ENCODE results near the gene MED12L.
"Not testable (repeated sequence)": the region's sequence is repeated elsewhere in the genome, so short reads cannot be mapped to it uniquely, and the experiment has no call there.

The MED12L gene

DNA sequence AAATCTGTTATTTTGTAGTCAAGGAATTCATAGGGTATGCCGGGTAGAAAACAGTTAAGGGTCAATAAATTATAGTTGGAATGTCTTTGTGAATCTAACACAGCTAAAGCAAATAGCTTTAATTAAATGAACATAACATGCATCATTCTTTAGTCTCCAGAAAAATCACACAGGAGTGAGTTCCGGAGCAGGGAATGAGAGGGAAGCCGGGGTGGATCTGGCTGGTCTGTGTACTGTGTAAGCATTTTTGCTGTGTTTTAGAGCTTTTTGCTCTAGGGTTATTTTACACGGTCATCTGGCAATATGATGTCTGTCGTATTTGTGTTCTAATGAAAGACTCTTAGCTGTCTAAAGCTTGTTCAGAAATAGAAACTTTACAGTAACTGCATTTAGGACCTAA is 57.5 kb downstream of the MED12L start:
- no peak for DNase-seq (ENCODE audit: low read depth, low spot score)

DNA sequence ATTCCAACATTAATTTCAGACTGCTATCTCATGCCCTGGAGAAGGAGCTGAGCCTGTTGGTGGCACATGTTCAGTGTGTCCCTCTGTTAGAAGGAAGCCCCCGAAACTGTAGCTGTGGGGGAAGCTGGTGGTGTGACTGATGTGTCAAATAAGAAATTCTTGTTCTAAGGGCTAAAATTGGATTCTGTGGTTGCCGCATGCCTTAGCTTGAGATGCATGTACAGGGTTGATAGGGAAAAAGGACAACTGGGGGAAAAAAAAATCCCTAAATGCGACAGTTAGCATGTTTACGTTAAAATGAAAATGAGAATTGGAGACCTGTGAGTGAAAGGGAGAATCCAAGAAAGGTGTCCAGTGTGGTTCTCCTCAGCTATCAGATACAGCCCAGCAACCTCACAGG is 58.6 kb downstream of the MED12L start:
- no peak for DNase-seq (ENCODE audit: low read depth, low spot score)

DNA sequence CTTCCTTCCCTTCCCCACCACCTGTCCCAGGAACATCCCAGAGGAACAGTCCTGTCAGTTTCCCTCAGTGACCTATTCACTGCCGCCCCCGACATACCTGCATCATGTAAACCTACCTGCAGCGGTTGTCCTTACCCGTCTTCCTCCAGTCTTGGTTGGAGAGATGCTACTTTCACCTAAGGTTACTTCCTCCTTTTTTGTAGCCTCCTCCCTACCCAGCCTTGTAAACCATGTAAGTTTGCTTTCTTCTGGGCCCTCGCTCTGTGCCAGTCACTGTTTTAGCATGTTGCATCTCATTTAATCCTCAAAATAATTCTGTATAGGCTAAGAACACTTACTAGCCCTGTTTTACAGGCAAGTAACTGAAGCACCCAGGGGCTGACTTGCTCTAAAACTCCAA is 59.3 kb downstream of the MED12L start:
- DNase-seq (ENCODE audit: low read depth, low spot score) = no peak

DNA sequence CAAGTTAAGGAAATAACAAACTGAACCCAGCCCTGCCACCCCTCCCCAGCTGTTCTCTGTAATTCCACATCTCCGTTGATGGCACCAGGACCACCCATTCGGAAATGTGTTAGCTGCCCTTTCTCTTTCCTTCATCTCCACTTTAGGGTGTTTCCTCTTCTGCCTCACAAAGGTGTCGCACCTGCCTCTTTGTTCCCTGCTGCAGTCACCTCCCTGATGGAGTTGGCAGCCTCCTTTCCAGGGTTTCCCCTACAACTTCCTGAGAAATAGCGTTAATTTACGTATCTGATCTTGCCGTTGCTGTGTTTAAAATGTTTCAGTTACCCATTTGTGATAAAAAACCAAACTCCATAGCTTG is 60.2 kb downstream of the MED12L start:
- no peak for DNase-seq (ENCODE audit: low read depth, low spot score)

DNA sequence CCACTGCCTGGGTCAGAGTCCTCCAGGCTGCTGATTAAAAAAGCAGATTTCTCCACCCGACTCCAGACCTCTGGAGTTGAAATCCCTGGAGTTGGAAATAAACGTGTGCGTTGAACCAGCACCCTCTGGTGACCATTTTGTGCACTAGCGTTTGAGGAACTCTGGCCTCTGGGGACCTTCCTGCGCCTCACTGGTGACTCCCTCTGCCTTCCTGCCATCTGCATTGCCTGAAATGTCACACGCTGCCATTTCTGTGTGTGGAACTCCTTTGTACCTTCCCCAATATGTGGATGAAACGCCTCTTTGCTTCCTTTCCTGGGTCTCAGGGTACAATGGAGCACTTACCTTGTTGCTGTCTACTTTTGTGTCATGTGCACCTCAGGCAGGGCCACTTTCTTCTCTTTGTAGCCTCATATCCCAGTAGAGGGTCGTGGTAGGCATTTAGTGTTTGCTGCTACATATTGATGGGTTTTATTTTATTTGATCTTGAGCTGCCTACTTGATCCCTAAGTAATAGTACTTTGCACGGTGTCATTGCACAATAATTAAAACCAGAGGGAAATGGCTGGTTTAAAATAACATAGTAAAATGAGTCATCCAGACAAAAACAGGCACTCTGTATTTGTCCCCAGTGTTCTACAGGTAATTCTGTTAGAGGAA is 60.7 kb downstream of the MED12L start:
- no peak for DNase-seq (ENCODE audit: low read depth, low spot score)

DNA sequence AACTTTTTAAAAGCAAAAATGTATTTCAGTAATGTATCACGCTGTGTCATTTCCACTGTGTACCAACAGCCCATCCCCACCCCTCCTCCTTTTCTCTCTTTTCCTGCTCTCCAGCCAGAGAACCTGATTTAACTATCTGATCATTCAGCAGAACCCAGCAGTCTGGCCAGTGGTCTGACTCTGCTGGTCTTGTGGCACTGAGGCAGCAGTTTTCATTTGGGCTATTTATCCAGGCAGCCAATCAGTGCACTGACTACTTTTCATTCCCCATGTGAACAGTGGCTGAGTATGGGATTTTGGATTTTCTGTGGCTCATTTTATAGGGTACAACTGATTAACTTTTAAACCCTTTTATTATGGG is 61.2 kb downstream of the MED12L start:
- no peak for DNase-seq (ENCODE audit: low read depth, low spot score)

DNA sequence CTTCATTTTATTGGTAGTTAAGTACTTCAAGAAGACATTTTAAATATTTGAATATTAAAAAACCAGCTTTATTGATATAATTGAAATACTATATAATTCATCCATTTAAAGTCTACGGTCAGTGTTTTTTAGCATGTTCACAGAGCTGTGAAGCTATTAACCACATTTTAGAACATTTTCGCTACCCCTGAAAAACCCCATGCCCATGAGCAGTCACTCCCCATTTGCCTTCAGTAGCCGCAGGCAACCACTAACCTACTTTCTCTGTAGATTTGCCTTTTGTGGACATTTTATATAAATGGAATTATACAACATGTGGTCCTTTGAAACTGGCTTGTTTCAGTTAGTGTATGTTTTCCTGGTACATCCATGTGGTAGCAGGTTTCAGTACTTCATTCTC is 61.8 kb downstream of the MED12L start:
- DNase-seq (ENCODE audit: low read depth, low spot score) = no peak

DNA sequence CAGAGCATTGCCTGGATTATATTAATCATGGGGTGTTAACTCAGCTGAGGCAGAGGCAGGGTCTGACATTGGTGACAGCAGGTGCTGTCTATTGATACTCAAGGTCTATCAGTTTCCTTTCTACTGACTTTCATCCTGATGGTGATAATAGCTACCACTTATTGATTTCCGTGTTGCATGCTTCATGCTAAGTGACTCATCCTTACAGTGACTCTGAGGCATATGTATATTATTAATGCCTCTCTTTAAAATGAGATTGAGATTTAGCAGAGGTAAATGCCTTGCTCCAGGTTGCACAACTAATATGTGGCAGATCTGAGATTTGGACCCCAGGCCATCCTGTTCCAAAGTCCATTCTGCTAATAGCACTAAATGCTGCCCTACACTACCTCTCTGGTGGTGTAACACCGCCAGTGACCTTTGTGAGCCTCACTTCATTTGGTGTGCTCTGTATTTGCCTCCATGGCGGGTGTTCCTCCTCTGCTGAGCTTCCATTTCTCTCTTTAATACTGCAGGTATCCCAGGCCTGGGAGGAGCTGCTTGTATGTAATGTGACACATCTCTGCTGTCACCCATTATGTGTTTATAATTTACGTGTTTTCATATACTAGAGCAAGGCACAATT is 67.1 kb downstream of the MED12L start:
- DNase-seq (ENCODE audit: low read depth, low spot score) = no peak

DNA sequence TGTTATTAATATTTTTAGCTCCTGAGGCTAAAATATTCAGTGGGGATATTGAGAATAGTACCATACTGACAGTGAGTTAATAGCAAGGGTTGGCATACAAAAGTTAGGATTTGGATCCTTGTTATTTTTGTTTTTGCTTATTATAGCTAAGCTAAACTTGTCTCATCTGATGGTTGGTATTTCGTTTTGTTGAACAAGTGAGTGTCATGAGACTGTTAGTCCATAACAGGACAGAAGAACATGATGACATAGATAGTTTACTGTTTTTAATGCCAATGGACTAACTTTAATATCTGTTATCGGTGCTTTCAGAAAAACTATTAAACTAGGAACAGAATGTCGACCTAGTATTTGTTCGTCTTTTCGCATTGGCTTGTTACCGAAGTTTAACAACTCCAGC is 69.1 kb downstream of the MED12L start:
- no peak for DNase-seq (ENCODE audit: low read depth, low spot score)

DNA sequence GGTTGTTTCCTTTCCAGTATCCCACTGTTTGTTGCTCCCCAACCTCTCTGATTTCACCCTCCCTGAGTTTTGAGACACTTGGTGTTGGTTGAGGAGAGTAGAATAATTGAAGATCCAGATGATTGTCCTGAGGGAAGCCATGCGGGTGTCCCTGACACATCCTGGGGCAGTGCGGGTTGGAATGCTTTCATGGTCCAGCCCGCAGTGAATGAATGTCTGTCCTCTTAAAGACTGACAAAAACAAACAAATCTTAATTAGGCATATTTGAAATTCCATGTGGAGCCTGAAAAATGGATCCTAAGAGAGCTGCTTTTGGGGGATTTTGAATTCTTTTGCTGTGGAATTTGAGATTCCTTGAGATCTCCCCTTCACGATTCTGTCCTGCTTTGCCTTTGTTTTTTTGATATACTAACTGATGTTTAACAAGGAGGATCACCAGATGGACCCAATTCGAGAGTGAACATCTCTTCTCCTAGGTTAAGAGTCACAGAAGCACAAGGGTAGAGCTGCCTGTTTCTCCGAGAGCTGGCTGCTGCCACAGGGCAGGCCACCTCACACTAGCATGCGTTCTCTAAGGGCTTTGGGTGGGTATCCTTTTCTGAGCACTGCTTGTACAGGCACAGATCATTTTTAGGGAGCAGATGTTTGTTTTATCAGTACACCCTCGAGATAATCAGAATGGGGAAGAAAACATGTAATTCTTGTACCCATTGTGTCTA is 70.1 kb downstream of the MED12L start:
- no peak for DNase-seq (ENCODE audit: low read depth, low spot score)

DNA sequence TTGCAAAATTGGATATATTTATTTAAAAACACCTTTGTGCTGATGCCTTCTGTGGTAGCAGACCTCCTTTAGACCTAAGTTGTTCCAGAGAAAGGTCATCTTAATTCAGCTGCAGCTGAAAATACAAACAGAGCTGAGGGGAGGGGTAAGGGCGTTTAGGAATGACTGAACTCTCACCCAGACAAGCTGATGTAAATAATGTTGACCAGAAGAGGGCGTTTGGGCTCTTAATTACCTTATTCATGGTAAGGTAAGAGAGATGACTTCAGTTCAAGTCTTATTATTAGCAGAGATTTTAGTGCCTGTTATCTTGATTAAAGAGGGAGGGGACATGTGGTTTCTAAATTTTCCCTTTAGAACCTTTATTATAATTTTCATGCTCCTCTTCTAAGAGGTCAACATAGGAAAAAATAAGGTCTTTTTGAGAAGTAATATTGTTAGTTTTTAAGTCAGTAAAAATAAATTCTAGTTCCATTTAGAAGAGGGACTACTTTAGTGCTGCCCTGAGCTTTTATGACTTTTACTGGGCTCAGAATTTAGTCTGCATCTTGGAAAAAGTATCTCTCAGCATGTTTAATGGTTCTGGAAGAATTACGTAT is 71.3 kb downstream of the MED12L start:
- no peak for DNase-seq (ENCODE audit: low read depth, low spot score)

DNA sequence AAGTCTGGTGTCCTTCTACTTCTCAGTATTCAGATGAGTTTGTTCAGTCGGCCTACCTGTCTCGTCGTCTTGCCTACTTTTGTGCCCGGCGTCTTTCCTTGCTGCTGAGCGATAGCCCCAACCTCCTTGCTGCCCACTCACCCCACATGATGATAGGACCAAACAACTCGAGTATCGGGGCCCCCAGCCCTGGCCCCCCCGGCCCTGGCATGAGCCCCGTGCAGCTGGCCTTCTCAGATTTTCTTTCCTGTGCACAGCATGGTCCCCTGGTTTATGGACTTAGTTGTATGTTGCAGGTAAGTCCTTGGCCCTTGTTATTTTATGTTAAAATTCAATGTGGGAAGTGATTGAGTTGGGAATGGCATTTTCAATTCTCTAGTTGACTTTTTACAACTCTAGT is 74.3 kb downstream of the MED12L start:
- DNase-seq (ENCODE audit: low read depth, low spot score) = no peak

DNA sequence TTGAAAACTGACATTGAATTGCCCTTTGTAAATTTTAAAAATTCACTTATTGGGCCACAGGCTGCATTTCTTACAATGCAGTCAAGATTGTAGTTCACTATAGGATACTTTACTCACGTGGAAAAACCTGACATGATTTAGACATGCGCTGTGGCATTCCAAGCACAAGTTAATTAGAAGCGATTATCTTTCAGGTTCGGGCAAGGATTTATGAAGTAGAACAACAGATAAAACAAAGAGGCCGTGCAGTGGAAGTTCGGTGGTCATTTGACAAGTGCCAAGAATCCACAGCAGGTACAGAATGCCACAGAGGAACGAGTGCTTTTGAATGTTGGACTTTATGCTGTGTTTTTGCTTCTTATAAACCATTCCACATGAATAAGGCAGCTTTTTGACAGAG is 79.8 kb downstream of the MED12L start:
- no peak for DNase-seq (ENCODE audit: low read depth, low spot score)

DNA sequence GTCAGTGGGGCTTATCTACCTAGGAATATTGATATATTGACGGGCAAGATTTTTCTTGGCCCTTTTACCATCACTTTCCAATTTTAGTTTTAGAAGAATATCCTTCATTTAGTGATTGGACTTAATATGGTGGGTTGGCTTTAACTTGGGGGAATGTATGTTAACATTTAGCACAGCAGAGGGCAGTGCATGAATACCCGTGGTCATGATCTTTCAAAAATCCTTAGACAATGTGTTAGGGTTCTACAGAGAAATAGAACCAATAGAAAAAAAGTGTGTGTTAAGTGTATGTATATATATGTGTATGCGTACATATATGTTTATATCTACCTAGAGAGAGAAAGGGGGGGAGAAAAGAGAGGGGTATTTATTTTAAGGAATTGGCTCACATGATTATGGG is 80.7 kb downstream of the MED12L start:
- no peak for DNase-seq (ENCODE audit: low read depth, low spot score)

DNA sequence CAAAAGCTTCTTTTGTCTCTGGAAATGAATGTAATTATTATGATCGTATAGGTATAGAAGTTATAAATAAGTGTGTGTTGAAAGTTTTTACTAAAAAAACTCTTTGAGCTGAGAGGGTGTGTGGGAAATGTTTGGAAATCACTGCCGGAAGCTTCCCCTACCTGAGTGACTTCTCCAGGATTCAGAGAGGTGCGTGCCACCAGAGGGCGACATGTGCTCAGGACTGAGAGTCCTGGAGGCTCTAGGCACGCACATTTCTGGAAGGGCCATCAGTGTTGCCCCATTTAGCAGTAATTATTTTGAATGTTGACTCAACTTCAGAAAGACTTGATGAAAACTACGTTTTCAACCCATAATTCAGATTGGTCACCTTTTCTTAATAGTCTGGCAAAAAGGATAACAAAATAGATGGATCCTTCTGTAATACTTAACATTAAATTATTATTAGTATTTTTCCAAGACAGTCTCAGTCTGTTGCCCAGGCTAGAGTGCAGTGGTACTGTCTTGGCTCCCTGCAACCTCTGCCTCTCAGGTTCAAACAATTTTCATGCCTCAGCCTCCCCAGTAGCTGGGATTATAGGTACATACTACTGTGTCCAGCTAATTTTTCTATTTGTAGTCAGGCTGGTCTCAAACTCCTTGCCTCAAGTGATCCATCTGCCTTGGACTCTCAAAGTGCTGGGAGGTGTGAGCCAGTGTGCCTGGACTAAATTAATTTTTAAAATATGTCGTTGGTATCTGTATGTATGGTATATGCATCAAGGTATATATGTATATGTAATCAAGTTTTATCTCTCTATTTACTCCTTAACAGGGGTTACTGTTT is 83.0 kb downstream of the MED12L start:
- peak; percentile 59 for DNase-seq (ENCODE audit: low read depth, low spot score)

DNA sequence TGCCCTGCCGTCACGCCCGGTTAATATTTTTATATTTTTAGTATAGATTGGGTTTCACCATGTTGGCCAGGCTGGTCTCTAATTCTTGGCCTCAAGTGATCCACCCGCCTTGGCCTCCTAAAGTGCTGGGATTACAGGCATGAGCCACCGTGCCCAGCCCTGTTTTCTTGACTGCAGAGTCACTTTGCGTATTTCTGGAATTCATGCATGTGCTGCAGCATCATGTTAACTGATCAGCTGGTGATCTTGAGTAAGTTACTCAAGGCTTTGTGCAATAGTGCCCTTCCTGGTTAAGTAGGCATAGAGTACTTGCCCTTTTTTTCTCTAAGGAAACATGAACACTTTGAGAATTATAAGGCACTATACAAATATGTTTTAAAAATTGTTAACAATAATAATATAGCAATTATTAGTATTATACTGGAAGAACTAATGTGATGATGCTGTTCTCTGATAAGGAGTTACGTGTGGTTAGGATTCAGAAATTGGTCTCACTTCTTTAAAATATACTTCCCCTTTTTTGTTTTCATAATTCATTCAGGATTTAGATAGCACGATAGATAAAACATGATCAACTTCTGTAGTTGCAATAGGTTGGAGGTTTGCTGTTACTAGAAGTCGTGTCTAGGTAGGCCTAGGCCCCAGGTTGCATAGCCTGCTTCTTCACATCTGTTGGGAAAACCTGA is 83.9 kb downstream of the MED12L start:
- no peak for DNase-seq (ENCODE audit: low read depth, low spot score)

DNA sequence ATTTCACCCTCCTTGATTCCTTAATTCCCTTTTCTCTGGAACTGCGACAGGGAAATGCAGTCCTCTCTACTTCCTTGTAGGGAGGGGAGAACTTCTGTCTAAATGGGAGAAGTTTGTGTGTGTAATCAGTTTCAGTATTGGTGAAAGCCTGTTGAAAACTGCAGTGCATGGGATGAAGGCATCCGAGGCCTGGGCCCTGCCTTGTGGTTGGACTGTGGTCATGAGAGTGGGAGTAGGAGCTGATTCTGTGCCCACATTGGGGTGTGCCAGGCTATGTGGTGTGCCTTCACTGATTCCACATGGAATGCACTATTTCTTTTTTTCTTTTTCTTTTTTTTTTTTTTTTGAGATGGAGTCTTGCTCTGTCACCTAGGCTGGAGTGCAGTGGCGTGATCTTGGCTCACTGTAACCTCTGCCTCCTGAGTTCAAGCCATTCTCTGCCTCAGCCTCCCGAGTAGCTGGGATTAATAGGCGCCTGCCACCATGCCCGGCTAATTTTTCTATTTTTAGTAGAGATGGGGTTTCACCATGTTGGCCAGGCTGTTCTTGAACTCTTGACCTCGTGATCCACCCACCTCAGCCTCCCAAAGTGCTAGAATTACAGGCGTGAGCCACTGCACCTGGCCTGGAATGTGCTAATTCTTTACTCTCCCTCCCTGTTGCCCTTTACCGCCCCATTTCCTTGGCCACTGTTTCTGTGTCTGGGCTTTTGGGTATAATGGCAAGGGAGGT is 84.7 kb downstream of the MED12L start:
- not testable (repeated sequence) for DNase-seq (ENCODE audit: low read depth, low spot score)

DNA sequence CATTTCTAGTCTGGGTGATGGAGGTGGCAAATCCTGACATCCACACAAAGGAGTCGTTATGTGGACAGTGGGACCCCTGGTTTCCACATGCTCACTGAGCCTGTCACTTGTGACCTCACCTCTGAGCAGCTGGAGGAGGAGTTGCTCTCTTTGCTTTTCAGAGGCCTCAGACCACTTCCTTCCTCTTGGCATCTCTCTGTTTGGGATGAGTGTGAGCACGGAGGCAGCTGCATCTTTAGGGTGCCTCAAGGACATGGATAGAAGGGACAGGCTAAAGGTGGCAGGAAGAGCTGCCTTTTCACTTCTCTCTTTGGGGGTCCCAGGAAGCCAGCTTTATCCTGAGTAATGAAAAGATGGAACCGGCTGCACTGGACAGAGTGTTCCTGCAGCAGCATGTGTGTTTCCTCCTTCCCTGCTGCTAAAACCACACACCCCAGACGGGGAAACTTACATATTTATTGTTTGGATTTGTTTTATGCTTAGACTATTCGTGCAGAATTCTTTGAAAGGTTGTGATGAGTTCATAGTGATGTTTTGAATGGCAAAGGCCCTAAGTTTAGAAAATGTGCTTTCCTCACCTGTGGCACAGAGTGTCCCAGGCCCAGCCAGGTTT is 85.8 kb downstream of the MED12L start:
- DNase-seq (ENCODE audit: low read depth, low spot score) = no peak

DNA sequence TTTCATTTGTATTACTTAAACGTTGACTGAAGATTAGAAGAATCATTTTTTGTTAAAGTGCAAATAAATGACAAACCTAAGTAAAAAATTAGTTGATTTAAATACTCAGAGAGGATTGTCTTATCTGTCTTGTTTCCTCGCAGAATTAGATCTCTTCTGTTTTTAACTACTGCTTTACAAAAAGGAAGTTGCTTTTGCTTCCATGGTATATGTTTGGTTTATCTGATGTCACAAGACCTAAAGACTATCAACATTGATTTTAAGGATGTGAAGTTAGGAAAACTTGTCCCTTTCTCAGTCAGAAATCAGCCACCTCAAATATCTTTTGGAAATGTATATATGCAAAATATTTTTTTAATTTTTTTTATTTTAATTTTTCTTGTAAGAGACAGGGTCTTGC is 88.9 kb downstream of the MED12L start:
- no peak for DNase-seq (ENCODE audit: low read depth, low spot score)

DNA sequence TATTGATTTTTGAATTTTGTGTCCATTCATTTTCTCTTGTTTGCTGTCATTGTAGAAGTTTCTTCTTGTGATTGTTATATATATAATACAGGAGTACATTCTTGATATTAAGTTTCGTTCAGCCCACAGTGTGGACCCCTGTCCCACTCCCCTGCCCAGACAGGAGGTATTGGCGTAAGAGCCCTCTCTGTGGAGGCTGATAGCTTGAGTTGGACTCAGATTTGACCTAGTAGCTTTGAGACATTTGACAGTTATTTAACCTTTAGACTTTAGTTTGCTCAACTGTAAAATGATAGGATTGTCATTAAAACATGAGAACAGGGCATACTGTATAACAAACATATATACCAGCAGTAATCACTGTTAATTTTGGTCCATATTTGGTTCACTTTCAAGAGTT is 90.5 kb downstream of the MED12L start:
- no peak for DNase-seq (ENCODE audit: low read depth, low spot score)
